ENCODE data around the gene BRK1. TPM values are rescaled to one million over a fixed set of nuclear protein-coding genes. Genes with fewer than 3 reads are reported as not detected.

Gene BRK1
- total and polyA plus RNA-seq, 2 donors (not counting 1 experiment from before 2014, with no cell fraction given) = 112 to 303 TPM

DNA sequence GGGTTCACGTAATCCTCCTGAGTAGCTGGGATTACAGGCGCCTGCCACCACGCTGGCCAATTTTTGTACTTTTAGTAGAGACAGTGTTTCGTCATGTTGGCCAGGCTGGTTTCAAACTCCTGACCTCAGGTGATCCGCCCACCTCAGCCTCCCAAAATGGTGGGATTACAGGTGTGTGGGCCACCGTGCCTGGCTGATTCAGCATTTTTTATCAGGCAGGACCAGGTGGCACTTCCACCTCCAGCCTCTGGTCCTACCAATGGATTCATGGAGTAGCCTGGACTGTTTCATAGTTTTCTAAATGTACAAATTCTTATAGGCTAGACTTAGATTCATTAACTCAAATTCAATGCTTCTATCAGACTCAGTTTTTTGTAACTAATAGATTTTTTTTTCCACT lies 35.5 kb downstream of the BRK1 start:
- no peak for DNase-seq (ENCODE audit: low read depth in 2 of 2)
- H3K9ac ChIP-seq (ENCODE audit: insufficient read depth, low read length) = no peak overlapping the region
- no peak overlapping the region for H3K27ac ChIP-seq (ENCODE audit: insufficient read depth, low read length)
- no peaks in the 10 kb centered on the region for H3K4me1 ChIP-seq (ENCODE audit: control insufficient read depth, extremely low read depth, insufficient read depth, low read length)
- H3K36me3 ChIP-seq (ENCODE audit: control insufficient read depth, insufficient read depth, low read length) = peaks cover 2% of the 10 kb centered on the region
- no peaks in the 10 kb centered on the region for H3K27me3 ChIP-seq (ENCODE audit: control insufficient read depth, insufficient read depth, low read length)
- no peaks in the 10 kb centered on the region for H3K9me3 ChIP-seq (ENCODE audit: control insufficient read depth, insufficient read depth, low read depth, low read length)
- H4K20me1 ChIP-seq (ENCODE audit: control insufficient read depth, extremely low read depth, insufficient read depth, low read length) = no peaks in the 10 kb centered on the region
- TF ChIP-seq, protein P1, sequence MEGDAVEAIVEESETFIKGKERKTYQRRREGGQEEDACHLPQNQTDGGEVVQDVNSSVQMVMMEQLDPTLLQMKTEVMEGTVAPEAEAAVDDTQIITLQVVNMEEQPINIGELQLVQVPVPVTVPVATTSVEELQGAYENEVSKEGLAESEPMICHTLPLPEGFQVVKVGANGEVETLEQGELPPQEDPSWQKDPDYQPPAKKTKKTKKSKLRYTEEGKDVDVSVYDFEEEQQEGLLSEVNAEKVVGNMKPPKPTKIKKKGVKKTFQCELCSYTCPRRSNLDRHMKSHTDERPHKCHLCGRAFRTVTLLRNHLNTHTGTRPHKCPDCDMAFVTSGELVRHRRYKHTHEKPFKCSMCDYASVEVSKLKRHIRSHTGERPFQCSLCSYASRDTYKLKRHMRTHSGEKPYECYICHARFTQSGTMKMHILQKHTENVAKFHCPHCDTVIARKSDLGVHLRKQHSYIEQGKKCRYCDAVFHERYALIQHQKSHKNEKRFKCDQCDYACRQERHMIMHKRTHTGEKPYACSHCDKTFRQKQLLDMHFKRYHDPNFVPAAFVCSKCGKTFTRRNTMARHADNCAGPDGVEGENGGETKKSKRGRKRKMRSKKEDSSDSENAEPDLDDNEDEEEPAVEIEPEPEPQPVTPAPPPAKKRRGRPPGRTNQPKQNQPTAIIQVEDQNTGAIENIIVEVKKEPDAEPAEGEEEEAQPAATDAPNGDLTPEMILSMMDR (conservative IDR thresholded peaks at IDR 0.05 in 1 of 2, IDR thresholded peaks at IDR 0.05 in 1 of 2; ENCODE audit: low read depth in 1 of 2, low read length in 2 of 2) = no peak
- no peak for TF ChIP-seq EZH2 (IDR thresholded peaks at IDR 0.05; ENCODE audit: low read length, missing control alignments)
- H3K4me3 ChIP-seq (replicated peaks in 1 of 4; ENCODE audit: control extremely low read depth in 1 of 4, insufficient read depth in 1 of 4, low read depth in 3 of 4, low read length in 4 of 4) = no peak overlapping the region
- H3K4me2 ChIP-seq (ENCODE audit: extremely low read depth, insufficient read depth, low read length) = no peak overlapping the region
- no peak overlapping the region for H2AFZ ChIP-seq (ENCODE audit: low read length)
- H3K79me2 ChIP-seq (ENCODE audit: control insufficient read depth, insufficient read depth, low read length) = peaks cover 6% of the 10 kb centered on the region

DNA sequence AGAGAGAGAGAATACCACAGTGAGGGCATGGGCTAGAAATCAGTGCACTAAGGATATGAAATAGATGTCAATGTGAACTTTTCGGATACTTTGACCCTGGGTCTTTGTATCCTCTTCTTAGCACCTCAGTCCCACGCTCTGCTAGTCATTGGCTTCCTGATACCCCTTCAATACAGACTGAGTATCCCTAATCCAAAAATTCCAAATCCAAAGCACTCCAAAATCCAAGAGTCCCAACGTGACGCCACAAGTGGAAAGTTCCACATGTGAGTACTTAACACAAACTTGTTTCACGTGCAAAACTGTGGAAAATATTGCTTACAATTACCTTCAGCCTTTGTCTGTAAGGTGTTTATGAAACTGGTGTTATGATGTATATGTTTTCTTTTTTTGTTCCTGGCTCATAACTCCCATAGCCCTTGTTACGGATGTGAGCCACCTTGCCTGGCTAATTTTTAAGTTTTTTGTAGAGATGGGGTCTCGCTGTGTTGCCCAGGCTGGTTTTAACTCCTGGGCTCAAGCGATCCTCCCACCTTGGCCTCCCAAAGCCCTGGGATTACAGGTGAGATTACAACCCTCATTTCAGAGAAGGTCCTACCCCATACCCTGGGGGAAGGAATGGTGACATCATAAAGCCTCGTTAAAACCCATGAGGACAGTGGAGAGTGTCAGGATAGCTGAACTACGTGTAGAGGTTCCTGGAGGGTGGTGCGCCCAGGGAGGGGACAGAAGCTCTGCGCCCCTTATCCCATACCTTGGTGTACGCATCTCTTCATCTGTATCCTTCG lies 39.1 kb downstream of the BRK1 start:
- no peak for DNase-seq (ENCODE audit: low read depth in 2 of 2)
- H3K79me2 ChIP-seq (ENCODE audit: control insufficient read depth, insufficient read depth, low read length) = no peaks in the 10 kb centered on the region
- no peak overlapping the region for H3K9ac ChIP-seq (ENCODE audit: insufficient read depth, low read length)

DNA sequence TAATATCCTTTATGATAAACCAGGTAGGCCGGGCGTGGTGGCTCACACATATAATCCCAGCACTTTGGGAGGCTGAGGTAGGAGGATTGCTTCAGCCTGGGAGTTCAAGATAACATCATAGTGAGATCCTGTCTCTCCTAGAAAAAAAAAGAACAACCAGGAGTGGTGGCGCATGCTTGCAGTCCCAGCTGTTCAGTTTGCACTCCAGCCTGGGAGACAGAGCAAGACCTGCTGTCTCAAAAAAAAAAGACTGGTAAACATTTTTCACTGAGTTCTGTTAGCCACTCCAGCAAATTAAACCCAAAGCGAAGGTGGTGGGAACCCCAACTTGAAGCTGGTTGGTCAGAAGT lies 39.6 kb downstream of the BRK1 start:
- Histone ChIP-seq H3K4me1 (ENCODE audit: control insufficient read depth, extremely low read depth, insufficient read depth, low read length) (no peaks in the 10 kb centered on the region), H3K27ac (ENCODE audit: insufficient read depth, low read length) (no peak overlapping the region)
- TF ChIP-seq, protein P1 (conservative IDR thresholded peaks at IDR 0.05 in 1 of 2, IDR thresholded peaks at IDR 0.05 in 1 of 2; ENCODE audit: low read depth in 1 of 2, low read length in 2 of 2) = no peak
- no peak for TF ChIP-seq EZH2 (IDR thresholded peaks at IDR 0.05; ENCODE audit: low read length, missing control alignments)

More for the DNA sequence above, 39.1 kb downstream of the BRK1 start:
- H3K4me1 ChIP-seq (ENCODE audit: control insufficient read depth, extremely low read depth, insufficient read depth, low read length) = no peaks in the 10 kb centered on the region
- no peaks in the 10 kb centered on the region for H3K9me3 ChIP-seq (ENCODE audit: control insufficient read depth, insufficient read depth, low read depth, low read length)
- no peak overlapping the region for H3K27ac ChIP-seq (ENCODE audit: insufficient read depth, low read length)
- TF ChIP-seq EZH2 (IDR thresholded peaks at IDR 0.05; ENCODE audit: low read length, missing control alignments) = no peak
- TF ChIP-seq, protein P1 (conservative IDR thresholded peaks at IDR 0.05 in 1 of 2, IDR thresholded peaks at IDR 0.05 in 1 of 2; ENCODE audit: low read depth in 1 of 2, low read length in 2 of 2) = no peak
- no peaks in the 10 kb centered on the region for H3K27me3 ChIP-seq (ENCODE audit: control insufficient read depth, insufficient read depth, low read length)
- H4K20me1 ChIP-seq (ENCODE audit: control insufficient read depth, extremely low read depth, insufficient read depth, low read length) = no peaks in the 10 kb centered on the region
- H3K4me3 ChIP-seq (replicated peaks in 1 of 4; ENCODE audit: control extremely low read depth in 1 of 4, insufficient read depth in 1 of 4, low read depth in 3 of 4, low read length in 4 of 4) = no peak overlapping the region
- peaks cover under 1% of the 10 kb centered on the region for H3K36me3 ChIP-seq (ENCODE audit: control insufficient read depth, insufficient read depth, low read length)
- H2AFZ ChIP-seq (ENCODE audit: low read length) = no peak overlapping the region
- no peak overlapping the region for H3K4me2 ChIP-seq (ENCODE audit: extremely low read depth, insufficient read depth, low read length)

More for the DNA sequence above, 39.6 kb downstream of the BRK1 start:
- Histone ChIP-seq H3K4me3 (replicated peaks in 1 of 4; ENCODE audit: control extremely low read depth in 1 of 4, insufficient read depth in 1 of 4, low read depth in 3 of 4, low read length in 4 of 4) (no peak overlapping the region), H3K27me3 (ENCODE audit: control insufficient read depth, insufficient read depth, low read length) (no peaks in the 10 kb centered on the region), H3K79me2 (ENCODE audit: control insufficient read depth, insufficient read depth, low read length) (no peaks in the 10 kb centered on the region), H3K36me3 (ENCODE audit: control insufficient read depth, insufficient read depth, low read length) (no peaks in the 10 kb centered on the region), H3K9ac (ENCODE audit: insufficient read depth, low read length) (no peak overlapping the region), H3K4me2 (ENCODE audit: extremely low read depth, insufficient read depth, low read length) (no peak overlapping the region), H3K9me3 (ENCODE audit: control insufficient read depth, insufficient read depth, low read depth, low read length) (no peaks in the 10 kb centered on the region), H2AFZ (ENCODE audit: low read length) (no peak overlapping the region), H4K20me1 (ENCODE audit: control insufficient read depth, extremely low read depth, insufficient read depth, low read length) (no peaks in the 10 kb centered on the region)
- no peak for DNase-seq (ENCODE audit: low read depth in 2 of 2)
